HL-60/S4 treated with phorbol 12-myristate 13-acetate at 8.2 ng/mL for 4 days and 3 days (cell line): ENCODE measurements around the gene FGD1.

Experiments
- in situ Hi-C: fragments of 300-500 bp; cut with MboI; formaldehyde crosslinking; loops from 2 replicates; pipeline ENCODE4 v1.15.0; 2022; ENCODE audit warnings: low sequenced_read_pairs

The FGD1 gene

DNA sequence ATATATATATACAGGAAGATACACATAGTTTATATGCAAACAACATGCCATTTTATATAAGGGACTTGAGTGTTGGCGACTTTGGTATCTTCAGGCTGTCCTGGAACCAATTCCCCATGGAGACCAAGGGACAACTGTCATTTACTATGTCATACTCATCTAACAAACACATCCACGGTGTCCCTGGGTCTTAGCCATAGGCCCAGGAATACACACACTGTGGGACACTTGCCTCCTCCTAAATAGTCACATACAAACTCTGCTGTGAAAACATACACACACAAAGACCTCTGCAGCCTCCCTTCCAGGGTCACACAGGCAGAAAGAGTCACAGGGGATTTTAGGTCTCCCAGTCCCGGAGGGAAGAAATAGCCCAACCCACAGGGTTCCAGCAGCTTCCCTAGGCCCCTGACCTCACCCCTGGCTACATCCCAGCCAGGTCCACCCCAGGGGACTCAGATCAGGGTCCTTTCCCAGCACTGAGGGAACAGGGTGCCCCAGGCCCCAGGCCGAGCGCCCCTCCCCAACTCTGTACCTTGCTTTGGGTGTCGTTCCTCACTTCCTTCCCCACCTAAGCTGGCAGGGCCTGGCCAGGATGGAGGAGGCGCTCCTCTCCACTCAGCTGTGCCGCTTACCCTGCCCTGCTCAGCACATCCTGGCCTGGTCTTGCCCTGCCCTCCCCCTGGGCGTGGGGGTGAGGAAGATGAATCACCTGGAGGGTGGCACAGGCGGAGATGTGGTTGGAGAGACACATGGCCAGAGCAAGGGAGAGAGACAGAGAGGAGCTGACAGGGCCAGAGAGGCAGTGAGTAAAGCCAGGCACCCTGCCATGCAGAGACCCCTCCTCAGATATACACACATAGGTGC lies 21.8 kb downstream of the FGD1 start:
- in situ Hi-C loops, result no loop called here

DNA sequence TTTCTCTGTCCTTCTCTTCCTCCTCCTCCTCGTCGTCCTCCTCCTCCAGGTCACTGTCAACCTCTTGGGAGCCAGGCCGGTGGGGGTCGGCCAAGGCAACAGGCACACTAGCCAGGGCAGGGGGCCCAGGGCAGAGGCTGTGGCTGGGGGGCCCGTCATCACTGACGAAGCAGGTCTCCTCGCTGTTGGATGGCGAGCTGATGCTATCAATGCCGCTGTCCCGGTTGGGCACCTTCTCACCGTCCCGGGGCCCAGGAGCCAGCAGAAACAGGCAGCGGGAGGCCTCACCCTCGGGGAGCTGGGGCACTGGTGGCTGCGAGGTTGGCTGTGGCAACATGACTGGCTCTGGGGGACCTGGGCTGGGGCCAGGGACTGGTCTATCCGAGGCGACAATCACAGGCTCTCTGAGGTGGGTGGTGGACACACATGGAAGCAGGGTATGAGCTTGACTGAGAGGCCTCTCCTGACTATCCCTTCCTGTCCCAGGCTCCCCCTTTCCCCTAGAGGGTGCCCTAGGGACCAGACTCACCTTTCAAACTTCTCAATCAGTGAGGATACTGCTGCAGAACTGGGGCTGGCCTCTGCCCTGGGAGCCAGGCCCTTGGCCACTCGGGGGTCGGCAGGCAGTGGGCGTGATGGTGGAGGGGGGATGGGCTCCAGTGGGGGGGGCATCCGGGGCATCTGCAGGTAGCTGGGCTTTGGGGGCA lies 25.8 kb downstream of the FGD1 start:
- in situ Hi-C loops, result no loop called here

DNA sequence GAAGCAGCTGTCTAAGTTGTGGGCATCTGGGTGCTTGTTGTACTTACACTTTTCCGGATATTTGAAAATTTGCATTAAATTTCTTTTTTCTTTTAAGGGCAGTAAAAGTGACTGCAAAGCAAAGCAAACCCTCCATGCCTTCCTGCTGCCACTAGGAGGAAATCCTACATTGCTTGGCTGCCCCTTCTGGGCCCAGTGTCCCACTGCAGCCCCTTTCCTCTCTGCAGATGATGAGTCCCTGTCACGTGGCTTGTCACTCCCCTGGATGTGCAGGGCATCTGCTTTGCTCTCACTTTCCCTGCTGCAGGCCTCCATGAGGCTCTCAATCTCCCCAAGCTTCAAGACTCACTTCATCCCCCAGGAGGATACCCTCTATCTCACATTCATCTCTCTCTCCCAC lies 43.1 kb downstream of the FGD1 start:
- in situ Hi-C loops, result no loop called here

DNA sequence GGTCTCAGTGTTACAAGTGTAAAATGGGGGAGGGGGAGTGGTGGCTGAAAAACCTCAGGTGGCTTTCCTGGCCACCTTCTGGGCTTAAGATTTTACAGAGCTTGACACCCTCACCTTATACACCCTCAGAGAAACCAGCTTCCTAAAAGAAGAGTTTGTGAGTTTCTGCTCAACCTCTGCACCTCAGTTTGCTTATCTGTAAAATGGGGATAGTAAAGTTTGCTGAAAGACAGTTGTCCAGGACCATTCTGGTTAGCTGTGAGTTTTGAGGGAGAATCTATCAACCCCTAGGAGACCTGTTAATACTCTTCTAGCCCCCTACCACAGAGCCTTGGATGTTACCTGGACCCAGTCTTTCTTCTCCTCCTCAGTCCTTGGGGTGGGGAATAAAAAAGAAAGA lies 46.1 kb downstream of the FGD1 start:
- in situ Hi-C loops, result no loop called here

DNA sequence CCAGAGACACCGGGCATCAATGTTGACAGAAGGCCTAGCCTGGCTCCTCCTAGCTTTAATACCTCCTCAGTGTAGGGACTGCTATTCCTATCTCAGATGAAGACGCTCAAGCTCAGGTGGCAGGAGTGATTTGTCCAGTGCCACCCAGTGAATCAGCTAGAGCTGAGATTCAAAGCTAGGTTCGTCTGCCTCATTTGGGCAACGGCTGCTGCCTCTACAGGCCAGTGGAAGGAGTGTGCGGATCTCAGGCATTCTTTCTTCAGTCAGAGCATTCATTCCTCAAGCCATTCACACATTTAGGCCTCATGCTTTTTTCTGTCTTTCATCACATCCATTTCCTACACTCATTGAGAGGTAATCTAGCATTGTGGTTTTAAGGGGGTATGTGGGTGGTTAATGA lies 48.6 kb downstream of the FGD1 start:
- in situ Hi-C loops, result no loop called here

DNA sequence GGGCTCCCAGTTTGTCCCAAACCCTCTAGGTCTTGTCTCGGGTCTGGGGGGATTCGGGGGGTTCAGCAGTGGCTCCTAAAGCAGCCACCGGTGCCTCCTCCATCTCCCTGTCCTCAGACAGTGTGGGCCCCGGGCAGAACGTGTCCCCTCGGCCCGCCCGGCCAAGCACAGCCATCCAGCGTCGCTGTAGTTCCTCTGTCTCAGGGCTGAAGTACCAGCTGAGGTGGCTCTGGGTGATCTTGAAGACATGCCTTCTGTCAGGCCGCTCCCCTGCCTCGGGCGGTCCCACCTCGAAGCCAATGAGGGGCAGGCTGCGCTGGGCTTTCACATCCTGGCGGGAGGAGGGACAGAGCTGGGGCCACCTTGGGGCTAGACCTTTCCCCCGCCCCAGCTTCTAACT lies 50.0 kb downstream of the FGD1 start:
- in situ Hi-C loops, result no loop called here

DNA sequence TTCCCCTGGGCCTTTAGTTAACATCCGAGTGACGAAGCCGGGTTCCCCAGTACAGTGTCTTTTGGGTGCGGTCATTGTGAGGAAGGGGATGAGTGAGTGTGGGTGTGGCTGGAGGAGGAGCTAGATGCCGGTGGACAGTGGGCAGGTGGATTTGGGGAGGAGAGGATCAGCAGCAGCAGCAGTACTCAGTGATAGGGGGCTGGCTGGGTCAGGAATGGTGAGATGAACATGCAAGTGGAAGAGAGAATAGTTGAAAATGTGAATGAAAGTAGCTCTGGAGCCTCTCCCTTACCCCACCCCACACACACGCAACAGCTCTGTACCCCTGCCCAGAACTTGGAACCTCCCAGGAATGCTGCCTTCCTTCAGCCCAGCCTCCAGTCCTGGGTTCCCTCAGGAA lies 51.3 kb downstream of the FGD1 start:
- in situ Hi-C loops, result no loop called here

DNA sequence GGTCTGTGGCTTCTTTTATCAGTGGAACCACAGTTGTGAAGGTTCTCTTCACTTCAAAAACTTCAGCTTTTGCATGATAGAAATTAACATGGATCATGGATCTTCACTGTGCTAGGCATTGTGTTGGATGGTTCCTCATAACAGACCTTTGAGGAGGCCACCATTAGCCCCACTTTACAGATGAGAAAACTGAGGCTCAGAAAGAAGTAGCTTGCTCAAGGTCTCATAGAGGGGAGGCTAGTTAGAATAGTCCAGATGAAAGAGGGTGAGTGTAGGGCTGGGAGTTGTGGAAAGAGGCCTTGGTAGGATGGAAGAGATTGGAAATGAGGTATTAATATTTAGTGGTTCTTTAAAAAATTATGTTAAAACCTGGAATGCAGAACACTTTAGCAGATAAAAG lies 53.2 kb downstream of the FGD1 start:
- in situ Hi-C loops, result no loop called here

DNA sequence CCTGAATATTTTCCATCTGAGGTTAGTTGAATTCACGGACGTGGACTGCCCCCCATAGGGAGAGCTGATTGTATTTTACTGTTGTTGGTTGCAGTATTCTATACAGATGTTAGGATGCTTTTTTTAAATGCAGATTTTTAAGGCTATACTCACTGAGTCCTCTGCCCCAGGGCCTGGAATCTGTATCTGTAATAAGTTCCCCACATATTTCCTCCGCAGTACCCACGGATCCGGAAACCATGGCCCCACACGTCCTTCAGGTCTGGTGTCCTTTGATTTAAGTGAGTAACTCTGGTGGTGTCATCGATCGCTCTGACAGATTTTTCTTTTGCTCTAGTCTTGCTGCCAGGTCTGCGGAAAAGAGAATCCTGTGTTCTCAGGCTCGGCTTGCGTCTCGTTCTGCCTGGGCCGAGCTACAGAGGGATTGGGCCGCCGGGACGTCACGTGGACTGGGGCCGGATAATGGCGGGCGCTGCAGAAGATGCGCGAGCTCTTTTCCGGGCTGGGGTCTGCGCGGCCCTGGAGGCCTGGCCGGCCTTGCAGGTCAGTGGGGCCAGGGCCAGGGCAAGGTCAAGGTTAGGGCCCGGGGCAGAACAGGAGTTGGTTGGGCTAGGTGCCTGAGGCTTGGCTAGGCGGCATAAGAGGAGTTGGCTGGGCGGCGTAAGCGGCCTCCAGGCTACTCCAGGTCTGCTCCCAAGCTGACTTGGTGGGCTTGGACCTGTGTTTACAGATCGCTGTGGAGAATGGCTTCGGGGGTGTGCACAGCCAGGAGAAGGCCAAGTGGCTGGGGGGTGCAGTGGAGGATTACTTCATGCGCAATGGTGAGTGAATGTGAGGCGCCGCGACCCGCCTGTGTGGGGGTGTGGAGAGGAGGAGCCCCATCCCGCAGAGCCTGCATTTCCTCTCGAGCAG lies 55.8 kb downstream of the FGD1 start, which contains the start of gene TSR2:
Gene TSR2 (plus strand): TSS at position 445 of the 912 bp plus-strand sequence. CDS start 18 bp downstream, at position 463.
- in situ Hi-C loops, result no loop called here

DNA sequence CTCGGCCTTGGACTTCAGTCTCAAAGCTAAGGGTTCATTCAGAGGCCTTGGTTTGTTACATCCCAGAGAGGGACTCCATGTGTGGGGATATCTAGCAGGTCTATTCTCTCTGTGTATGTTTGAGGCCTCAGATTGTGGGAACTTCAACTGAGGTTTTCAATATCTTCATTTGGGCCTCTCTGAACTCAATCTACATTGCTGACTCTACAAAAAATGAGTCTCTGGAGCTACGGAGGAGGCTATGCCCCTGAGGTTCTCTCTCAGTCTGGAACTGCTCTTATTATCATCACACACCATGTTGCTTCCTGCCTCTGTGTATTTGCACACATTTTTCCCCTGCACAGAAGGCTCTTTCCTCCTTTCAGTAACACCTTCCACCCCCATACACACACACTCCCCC lies 60.9 kb downstream of the FGD1 start:
- in situ Hi-C loops, result no loop called here

DNA sequence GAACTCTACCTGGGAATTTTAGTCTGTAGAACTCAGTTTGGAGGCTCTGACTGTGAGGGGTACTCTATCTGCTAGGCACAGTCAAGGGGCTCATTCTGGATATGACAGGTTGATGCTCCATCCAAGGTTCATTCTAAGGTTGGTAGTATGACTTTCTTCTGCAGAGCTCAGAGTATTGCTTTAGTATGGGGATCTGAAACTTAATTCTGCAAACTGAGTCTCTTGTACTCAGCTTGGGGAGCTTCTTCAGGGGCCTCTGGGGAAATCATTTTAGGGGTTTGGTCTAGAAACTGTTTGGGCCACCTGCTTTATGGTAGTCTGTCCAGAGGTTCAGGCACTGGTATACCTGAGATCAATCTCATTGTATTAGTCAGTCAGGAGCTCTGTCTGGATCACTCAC lies 65.5 kb downstream of the FGD1 start:
- in situ Hi-C loops, result no loop called here

DNA sequence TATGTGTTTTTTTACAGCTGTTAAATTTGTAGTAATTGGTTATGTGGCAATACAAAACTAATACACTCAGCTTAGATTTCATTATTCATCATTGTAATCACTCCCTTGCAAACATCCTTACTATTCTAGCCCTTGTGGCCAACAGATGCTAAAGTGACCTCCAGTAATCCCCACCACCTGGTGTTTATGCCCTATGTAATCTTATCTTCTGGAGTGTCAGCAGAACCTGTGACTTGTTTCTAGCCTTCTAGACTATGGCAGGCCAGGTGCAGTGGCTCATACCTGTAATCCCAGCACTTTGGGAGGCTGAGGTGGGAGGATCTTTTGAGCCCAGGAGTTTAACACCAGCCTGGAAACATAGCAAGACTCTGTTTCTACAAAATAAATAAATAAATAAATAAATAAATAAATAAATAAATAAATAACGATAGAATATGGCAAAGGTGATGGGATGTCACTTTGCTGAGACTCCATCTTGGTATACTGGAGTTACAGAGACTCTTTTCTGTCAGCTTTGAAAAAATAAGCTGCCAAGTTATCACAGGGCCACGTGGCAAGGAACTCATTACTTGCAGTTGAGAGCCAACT lies 68.1 kb downstream of the FGD1 start:
- in situ Hi-C loops, result no loop called here

DNA sequence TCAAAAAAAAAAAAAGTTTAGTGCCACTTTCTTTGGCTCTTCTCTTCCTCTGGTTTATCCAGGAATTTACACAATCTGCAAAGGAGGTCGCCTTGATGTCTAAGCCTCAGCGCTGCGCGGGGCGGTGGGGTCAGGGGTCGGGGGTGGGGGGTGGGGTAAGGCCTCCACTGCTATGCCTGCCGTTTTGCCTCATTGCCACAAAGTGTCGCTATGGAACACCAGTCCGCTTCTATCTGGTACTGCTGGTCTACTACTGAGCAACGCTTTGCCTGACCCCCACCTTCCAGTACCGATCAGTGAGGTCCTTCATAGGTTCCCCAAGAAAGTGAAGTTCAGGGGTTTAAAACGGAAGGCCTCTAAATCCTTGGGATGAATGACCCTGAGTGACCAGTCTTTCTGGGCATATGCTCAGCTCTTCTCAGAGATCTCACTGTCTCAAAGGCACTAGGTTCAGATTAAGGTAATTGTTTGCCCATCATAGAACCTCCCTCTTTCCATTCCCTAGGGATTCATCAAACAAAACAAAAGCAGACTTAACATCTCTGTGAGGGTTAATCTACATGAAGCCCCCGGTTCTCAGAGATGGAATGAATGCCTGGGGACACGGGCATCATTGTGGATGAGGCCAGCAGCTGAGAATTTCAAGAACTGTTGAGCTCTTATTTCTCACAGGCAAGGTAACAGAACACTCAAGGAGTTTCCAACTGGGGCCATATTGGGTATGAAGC lies 72.7 kb downstream of the FGD1 start:
- in situ Hi-C loops, result no loop called here

DNA sequence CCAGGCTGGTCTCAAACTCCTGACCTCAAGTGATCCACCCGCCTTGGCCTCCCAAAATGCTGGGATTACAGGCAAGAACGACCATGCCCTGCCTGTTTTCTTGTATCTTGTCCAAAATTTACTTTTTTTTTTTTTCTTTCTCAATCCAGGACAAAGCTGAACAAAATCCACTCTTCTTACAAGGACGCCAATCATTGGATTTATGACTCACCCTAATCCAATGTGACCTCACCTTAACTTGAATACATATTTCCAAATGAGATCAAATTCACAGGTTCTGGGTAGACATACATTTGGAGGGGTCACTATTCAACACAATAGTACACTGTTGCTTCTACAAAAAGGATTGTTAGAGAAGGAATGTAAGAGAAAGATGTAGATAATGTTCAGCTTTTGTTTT lies 73.9 kb downstream of the FGD1 start:
- in situ Hi-C loops, result no loop called here

DNA sequence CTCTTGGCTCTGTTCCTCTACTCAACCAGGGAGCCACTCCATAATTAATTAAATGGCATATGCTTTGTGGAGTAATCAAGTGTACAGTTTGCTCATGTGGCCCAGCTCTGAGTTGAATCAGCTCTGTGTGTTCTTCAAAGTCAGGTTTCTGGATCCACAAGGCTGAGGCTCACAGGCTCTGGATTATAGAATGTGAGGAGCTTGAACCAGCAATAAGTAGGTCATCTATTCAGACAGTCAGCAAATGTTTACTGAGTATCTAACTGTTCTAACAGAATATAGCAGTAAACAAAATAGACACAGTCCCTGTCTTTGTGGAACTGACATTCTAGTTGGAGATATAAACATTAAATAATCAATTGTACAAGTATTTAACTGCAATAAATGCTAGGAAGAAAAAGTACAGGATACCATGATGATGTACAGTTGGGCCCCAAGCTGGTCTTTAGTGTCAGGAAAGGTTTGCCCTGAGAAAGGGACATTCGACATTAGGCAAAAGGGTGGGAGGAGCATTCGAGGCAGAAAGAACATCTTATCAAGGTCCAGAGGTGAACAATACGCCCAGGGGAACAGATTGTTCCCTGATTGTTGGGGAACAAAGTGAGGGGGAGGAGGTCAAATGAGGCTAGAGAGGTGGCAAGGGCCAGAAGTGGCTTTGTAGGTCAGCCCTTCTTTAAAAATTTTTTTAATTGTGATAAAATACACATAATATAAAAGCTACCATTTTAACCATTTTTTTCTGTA lies 76.3 kb downstream of the FGD1 start:
- in situ Hi-C loops, result no loop called here

DNA sequence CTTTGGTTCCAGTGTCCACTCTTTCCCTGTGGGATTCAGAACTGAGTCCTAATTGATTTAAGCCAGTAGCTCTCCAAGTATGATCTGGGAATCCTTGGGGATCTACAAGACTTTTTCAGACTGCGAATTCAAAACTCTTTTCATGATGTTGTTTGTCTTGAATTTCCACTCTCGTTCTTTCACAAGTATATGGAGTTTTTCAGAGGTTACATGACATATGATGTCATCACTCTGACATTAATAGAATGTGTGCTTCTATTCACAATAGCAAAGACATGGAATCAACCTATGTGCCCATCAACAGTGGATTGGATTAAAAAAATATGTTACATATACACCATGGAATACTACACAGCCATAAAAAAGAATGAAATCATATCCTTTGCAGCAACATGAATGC lies 79.1 kb downstream of the FGD1 start:
- in situ Hi-C loops, result no loop called here

DNA sequence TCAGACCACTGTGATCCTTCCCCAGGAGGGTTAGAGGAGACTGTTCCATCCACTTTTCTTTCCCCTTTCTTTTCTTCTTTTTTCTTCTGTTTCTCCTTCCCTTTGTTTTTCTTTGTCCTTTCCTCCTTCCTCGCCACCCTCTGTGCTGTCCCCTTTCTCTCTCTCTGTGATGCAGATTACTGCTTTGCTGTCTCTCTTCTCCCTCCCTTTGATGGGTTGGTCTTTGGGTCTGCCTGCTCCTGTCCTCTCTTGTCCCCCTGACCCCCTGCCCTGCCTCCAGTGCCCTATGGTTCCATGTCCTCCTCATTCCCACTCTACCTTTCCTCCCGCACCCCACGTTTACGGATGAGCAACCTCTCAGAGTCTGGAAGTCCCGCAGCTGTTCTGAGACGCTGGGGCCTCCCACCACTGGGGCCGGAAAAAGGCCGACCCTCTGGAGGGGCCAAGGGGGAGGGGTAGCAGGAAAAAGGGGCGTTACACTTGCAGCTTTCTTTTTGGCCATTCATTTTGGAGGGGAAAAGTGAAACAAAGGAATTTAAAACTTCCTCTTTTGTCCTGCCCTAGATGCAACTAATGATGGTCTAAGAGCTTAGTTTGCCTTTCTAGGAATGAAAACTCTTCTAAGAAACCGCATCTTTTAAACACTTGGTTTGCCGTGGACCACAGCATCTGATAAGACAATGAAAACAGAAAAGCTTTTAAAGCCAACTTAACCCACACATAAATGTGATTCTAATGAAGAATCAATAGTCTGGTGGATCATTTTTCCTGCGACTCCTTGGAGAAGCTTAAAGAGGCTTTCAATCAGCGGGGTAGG lies 80.3 kb downstream of the FGD1 start:
- in situ Hi-C loops, result no loop called here

DNA sequence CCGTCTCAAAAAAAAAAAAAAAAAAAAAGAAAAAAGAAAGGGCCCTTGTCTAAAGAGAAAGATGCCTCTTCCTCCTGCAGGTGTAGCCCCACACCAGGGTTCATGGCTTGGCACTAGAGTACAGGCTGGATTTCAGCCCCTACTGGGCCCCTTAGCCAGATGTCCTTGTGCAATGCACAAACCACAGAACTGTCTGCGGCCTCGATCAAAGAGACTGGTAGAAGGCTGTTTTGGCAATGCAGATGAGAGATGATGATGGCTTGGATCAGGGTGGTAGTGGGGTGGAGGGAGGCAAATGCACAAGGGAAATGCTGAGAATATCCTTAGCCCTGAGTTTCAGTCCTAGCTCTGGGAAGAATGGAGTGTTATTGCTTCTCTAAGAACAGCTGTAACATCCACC lies 82.3 kb downstream of the FGD1 start:
- in situ Hi-C loops, result no loop called here

DNA sequence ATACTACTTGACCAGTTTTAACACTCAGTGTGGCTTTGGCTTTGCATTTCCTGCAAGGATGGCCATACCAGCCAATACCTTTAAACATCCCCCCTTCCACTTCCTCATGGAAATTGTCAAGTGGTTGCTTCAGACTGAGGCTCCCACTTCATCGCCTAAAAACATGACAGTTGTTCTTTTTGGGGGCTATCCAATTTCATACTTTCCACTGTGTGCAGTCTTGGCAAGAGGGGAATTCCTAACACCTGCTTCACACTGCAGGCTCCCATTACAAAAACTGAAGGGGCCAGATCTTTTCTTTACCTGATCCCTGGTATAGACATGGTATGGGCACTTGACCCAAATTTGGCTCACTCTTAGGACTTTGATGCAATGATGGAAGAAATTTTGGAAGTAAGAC lies 84.3 kb downstream of the FGD1 start:
- in situ Hi-C loops, result no loop called here
